ENCODE data around the gene DNMT3B. TPM values are rescaled to one million over a fixed set of nuclear protein-coding genes. Genes with fewer than 3 reads are reported as not detected.

The DNMT3B gene
- total RNA-seq, 1 donor, result 0.21 TPM

DNA sequence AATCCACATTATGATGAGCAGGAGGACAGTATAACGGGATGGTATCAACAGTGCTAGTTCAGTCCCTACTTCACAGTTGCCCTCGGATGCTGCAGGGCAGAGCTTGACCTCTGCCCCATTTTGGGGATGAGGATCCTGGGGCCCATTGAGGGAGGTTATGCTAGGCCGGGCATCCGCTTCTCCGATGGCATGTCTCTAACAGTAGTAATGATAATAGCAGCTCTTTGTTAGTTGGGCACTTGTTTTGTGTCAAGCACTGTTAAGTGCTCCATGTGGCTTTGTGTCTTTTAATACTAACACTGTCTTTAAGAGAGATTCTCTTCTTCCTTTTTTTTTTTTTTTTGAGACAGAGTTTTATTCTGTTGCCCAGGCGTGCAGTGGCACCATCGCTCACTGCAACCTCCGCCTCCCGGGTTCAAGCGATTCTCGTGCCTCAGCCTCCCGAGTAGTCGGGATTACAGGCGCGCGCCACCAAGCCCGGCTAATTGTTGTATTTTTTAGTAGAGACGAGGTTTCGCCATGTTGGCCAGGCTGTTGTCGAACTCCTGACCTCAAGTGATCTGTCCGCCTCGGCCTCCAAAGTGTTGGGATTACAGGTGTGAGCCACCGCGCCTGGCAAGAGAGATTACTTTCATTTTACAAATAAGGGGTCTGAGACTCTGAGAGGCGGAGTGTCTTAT lies 58.7 kb downstream of the DNMT3B start:
- peak overlapping the region; percentile 78 for H3K4me3 ChIP-seq (ENCODE audit: low read length)
- no peaks in the 10 kb centered on the region for H3K9me3 ChIP-seq (ENCODE audit: low read depth, low read length)
- no peaks in the 10 kb centered on the region for H3K27me3 ChIP-seq (ENCODE audit: insufficient read depth, low read length)
- H3K4me1 ChIP-seq (ENCODE audit: insufficient read depth, low read length), result peaks cover 48% of the 10 kb centered on the region

DNA sequence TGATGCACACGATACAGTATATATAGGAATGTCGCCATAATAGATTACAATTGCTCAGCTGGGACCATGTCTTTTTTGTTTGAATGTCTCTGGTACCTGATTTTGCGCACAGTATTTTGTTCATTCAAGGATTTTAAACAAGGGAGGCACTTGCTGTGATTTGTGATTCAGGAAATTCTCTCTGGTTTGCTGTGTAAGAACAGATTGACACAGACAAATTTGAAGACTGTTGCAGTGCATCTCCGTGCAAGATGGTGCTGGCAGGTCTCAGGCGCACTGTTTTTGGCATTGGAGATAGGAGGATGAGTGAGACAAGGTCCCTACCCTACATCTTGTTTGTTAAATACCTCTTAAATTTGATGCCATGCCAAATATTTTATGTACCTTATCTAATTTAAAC lies 60.0 kb downstream of the DNMT3B start:
- H3K9me3 ChIP-seq (ENCODE audit: low read depth, low read length), result no peaks in the 10 kb centered on the region
- no peak overlapping the region for H3K4me3 ChIP-seq (ENCODE audit: low read length)
- no peaks in the 10 kb centered on the region for H3K27me3 ChIP-seq (ENCODE audit: insufficient read depth, low read length)
- peaks cover 48% of the 10 kb centered on the region for H3K4me1 ChIP-seq (ENCODE audit: insufficient read depth, low read length)

DNA sequence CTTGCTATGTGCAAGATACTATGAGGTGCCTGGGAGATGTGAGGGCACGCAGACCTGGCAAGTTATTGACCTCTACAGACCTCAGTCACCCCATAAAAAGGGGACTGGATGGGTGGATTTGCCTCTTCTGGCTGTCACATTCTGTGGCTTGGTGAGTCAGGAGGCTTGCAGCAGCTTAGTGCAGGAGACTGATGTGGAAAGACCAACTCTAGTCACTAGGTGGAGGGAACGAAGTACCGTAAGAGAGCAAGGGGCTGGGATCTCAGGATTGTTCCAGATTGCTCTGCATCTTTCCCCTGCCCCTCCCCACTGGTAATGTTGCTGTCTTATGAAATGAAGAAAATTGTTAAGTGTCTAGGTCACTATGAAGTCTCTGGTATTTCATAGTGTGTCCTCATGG lies 60.9 kb downstream of the DNMT3B start:
- H3K9me3 ChIP-seq (ENCODE audit: low read depth, low read length), result no peaks in the 10 kb centered on the region
- peaks cover 50% of the 10 kb centered on the region for H3K4me1 ChIP-seq (ENCODE audit: insufficient read depth, low read length)
- H3K4me3 ChIP-seq (ENCODE audit: low read length), result no peak overlapping the region
- no peaks in the 10 kb centered on the region for H3K27me3 ChIP-seq (ENCODE audit: insufficient read depth, low read length)

DNA sequence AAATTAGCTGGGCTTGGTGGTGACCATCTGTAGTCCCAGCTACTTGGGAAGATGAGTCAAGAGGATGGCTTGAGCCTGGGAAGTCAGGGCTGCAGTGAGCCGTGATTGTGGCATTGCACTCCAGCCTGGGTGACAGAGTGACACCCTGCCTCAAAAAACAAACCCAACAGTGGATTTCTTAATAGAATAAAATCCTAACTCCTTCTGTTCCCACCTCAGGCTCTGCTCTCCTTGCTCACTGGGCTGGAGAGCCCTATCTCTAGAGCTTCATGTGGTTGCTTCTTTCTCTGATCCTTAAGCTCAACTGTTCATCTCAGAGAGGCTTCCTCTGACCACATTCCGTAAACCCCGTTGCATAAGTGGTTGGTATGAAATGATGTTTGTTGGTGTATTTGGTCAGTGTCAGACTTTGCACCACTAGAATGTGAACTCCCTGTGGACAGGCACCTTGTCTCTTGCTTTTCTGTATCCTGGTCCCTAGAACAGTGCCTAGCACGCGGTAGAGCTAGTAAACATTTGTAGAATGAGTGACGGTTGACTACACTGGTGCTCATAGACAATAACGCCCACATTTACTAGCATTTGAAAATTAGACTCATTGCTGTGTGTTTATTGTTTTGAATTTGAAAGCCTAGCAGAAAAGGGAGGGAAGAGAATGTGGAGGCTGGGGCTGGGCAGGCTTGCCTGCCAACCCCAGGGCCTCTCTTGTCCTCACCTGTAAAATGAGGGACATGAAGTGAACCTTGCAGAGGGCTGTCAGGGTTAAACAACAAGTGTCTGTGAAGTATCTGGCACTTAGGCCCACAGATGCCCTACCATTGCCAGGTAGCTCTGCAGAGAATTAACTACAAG lies 61.8 kb downstream of the DNMT3B start:
- no peaks in the 10 kb centered on the region for H3K27me3 ChIP-seq (ENCODE audit: insufficient read depth, low read length)
- H3K4me1 ChIP-seq (ENCODE audit: insufficient read depth, low read length), result peaks cover 58% of the 10 kb centered on the region
- H3K4me3 ChIP-seq (ENCODE audit: low read length), result no peak overlapping the region
- H3K9me3 ChIP-seq (ENCODE audit: low read depth, low read length), result no peaks in the 10 kb centered on the region

DNA sequence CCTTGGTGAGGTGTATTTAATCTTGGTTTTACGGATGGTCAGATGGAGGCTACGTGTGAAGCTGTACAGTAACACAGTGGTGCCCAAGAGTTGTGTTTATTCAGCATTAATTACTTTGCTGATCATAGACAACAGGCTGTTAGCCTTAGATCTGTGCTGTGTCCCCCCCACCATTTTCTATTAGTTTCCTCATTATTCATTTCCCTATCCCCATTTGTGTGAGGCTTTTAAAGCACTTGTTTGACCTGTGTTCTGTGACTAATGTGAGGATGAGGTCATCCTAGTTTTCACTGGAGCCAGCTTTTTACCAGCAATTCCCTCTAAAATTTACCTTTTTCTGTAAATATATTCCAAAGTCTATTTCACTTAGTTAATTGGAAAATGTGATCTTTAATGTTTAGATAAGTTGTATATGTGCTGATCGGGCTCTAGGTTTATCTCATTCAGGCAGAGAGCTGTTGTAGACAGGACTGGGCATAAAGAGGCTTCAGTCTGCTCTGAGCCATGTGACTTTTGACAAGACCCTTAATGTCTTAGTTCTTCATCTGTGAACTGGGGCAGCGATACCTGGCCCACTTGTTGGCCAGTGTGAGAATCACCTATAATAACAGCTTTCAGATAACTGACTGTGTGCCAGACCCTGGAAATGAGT lies 66.0 kb downstream of the DNMT3B start:
- H3K27me3 ChIP-seq (ENCODE audit: insufficient read depth, low read length), result no peaks in the 10 kb centered on the region
- no peaks in the 10 kb centered on the region for H3K9me3 ChIP-seq (ENCODE audit: low read depth, low read length)
- peaks cover 53% of the 10 kb centered on the region for H3K4me1 ChIP-seq (ENCODE audit: insufficient read depth, low read length)
- no peak overlapping the region for H3K4me3 ChIP-seq (ENCODE audit: low read length)

DNA sequence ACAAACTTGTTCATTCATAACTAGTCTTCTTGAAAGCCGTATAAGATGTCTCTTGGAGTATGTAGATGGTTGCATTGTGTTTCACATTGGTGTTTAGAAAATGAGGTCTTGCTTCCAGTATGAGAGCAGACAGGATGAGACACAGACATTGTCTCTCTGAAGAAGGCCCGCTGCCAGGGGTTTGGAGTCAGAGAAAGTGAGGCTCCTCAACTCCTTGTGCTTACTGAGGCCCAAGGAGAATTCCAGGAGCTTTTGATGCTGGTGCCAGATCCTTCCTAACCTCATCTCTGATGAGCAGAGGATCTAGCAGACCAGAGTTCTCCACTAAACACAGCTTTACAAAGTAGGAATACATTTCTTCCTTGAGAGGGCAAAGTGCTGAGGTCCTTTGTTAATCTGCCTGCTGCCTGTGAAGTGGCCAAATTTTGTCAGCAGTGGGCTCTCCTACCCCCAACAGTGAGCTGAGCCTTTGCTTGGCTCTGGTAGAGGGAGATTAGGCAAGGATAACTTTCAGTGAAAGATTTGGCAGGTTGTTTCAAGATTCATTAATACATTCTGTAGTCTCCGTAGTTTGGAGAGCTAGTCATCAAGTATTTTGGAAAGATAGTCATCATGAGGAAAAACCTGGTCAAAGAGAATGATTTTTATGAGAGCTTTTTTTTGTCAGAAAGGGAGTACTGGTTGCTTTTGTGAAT lies 67.3 kb downstream of the DNMT3B start:
- Histone ChIP-seq H3K27me3 (ENCODE audit: insufficient read depth, low read length) (no peaks in the 10 kb centered on the region), H3K4me3 (ENCODE audit: low read length) (no peak overlapping the region), H3K9me3 (ENCODE audit: low read depth, low read length) (no peaks in the 10 kb centered on the region), H3K4me1 (ENCODE audit: insufficient read depth, low read length) (peaks cover 40% of the 10 kb centered on the region)

DNA sequence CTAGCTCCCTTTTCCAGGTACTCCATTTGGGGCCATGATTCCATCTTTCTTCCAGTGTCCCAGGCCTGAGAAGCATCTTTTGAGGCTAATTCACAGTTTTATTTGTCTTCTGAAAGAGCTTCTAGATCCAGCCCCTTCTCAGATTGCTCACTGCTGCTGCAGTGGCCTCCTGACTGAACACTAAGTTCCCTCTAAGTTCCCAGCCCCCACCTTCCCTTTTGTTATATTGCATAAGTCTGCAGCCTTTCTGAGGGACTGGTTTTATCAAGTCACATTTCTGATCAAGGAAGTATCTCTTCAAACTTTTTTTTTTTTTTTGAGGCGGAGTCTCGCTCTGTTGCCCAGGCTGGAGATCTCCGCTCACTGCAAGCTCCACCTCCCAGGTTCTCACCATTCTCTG lies 68.3 kb downstream of the DNMT3B start:
- H3K9me3 ChIP-seq (ENCODE audit: low read depth, low read length), result no peaks in the 10 kb centered on the region
- H3K4me3 ChIP-seq (ENCODE audit: low read length), result no peak overlapping the region
- peaks cover 37% of the 10 kb centered on the region for H3K4me1 ChIP-seq (ENCODE audit: insufficient read depth, low read length)
- no peaks in the 10 kb centered on the region for H3K27me3 ChIP-seq (ENCODE audit: insufficient read depth, low read length)

DNA sequence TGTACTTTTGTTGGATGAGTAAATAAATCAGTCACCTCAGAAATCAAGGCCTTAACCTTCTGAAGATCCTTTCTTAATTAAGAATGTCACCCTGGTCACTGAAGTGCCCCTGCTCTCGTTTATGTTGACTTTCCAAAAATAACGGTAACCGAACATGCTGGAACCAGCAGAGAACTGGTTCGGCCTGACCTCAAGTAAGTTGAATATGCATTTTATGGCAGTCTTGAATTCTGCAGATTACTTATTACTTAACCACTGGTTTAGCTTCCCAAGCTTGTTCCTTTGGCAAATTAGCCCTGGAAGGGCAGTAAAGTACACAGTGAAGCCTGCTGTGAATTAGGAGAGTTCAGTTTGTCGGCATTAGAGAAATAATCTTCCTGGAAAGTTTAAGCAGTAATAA lies 69.8 kb downstream of the DNMT3B start:
- H3K27me3 ChIP-seq (ENCODE audit: insufficient read depth, low read length), result no peaks in the 10 kb centered on the region
- peaks cover 37% of the 10 kb centered on the region for H3K4me1 ChIP-seq (ENCODE audit: insufficient read depth, low read length)
- no peak overlapping the region for H3K4me3 ChIP-seq (ENCODE audit: low read length)
- H3K9me3 ChIP-seq (ENCODE audit: low read depth, low read length), result no peaks in the 10 kb centered on the region

DNA sequence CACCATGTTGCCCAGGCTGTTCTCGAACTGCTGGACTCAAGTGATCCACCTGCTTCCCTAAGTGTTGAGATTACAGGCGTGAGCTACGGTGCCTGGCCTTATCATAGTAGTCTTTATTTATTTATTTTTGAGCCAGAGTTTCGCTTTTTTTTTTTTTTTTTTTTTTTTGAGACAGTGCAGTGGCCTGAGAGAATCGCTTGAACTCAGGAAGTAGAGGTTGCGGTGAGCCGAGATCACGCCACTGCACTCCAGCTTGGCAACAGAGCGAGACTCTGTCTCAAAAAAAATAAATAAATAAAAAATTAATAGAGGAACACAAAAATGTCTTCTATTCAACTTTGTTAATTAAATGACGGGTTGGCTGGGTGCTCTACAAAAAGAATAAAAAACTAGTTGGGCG lies 70.5 kb downstream of the DNMT3B start:
- Histone ChIP-seq H3K27me3 (ENCODE audit: insufficient read depth, low read length) (no peaks in the 10 kb centered on the region), H3K9me3 (ENCODE audit: low read depth, low read length) (no peaks in the 10 kb centered on the region), H3K4me3 (ENCODE audit: low read length) (no peak overlapping the region), H3K4me1 (ENCODE audit: insufficient read depth, low read length) (peaks cover 37% of the 10 kb centered on the region)

DNA sequence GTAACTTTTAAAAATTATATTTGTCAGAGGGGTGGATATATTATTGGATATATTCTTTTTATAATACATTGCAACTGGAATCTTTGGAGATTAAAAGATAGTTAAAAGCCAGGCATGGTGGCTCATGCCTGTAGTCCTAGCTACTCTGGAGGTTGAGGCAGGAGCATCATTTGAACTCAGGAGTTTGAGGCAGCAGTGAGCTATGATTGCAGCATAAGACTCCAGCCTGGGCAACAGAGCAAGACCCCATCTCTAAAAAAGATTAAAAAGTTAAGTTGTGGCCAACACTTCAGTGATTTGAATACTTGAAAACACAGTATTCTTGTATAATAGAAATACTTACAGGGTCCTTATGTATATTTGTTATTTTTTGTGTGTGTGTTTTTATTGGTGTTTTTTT lies 72.8 kb downstream of the DNMT3B start:
- Histone ChIP-seq H3K27me3 (ENCODE audit: insufficient read depth, low read length) (no peaks in the 10 kb centered on the region), H3K9me3 (ENCODE audit: low read depth, low read length) (no peaks in the 10 kb centered on the region), H3K4me1 (ENCODE audit: insufficient read depth, low read length) (peaks cover 18% of the 10 kb centered on the region), H3K4me3 (ENCODE audit: low read length) (no peak overlapping the region)

DNA sequence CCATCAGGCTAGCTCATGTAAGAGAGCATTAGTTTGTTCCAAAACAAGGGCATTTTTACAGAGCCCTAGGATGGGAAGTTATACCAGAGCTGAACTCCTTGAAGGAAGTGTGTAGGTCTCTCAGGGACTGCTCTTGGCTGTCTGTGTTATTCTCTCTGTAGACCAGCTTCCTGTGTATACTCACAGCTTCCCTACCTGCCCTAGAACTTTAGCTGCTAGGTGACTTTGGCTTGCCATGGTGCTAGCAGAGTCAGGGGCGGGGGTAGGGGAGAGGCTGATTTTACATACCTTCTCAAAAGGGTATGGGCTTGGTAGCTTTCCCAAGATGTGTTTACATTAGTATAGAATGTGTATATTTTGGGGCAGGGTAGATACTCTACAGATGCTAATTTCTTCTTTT lies 75.0 kb downstream of the DNMT3B start:
- Histone ChIP-seq H3K4me1 (ENCODE audit: insufficient read depth, low read length) (peaks cover 9% of the 10 kb centered on the region), H3K27me3 (ENCODE audit: insufficient read depth, low read length) (no peaks in the 10 kb centered on the region), H3K9me3 (ENCODE audit: low read depth, low read length) (no peaks in the 10 kb centered on the region), H3K4me3 (ENCODE audit: low read length) (no peak overlapping the region)

DNA sequence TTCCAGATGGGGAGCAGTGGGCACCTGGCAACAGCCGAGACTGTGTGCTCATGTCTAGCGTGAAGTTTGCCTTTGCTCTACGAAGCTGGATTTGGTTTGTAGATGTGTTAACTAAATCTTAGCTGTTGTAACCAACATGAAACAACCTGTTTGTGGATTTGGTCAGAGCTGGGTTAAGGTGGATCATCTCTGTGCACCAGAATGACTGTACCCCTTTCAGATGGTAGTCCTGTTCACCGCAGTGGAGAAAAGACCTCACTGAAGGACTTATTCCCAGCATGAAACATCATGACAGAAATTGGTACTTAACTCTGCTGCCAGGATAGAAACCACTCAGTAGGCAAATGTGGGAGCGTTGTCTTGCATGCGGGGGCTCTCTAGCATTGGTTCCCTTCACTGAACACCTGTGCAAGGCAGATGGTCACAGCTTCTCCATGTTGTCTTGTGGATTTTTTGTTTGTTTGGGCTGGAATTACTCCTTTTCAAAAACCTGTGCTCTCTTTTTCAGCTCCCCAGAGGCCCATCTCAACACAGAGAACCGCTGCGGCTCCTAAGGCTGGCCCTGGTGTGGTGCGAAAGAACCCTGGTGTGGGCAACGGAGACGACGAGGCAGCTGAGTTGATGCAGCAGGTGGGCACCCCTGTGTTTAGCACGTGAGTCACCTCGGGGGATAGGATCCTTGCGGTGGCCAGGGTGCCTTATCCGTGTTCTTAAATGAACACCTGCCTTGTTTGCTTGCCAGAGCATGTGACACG lies 77.2 kb downstream of the DNMT3B start:
- Histone ChIP-seq H3K4me1 (ENCODE audit: insufficient read depth, low read length) (peaks cover 10% of the 10 kb centered on the region), H3K9me3 (ENCODE audit: low read depth, low read length) (no peaks in the 10 kb centered on the region), H3K27me3 (ENCODE audit: insufficient read depth, low read length) (no peaks in the 10 kb centered on the region), H3K4me3 (ENCODE audit: low read length) (no peak overlapping the region)

DNA sequence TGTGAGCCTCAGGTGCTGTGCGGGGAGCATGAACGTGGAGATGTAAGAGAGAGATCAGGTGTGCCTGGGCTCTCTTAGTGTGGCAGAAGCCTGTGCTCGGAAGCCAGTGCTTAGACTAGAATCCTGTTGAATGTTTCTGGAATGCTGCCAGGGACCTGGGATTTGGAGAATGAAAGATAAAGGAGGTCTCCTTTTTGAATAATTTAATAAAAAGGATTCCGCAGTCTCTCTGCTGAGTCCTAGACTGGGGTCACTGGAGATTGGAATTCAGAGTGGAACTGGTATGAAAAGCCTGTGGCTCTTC lies 77.7 kb downstream of the DNMT3B start:
- H3K27me3 ChIP-seq (ENCODE audit: insufficient read depth, low read length), result no peaks in the 10 kb centered on the region
- no peak overlapping the region for H3K4me3 ChIP-seq (ENCODE audit: low read length)
- H3K4me1 ChIP-seq (ENCODE audit: insufficient read depth, low read length), result peaks cover 10% of the 10 kb centered on the region
- no peaks in the 10 kb centered on the region for H3K9me3 ChIP-seq (ENCODE audit: low read depth, low read length)

DNA sequence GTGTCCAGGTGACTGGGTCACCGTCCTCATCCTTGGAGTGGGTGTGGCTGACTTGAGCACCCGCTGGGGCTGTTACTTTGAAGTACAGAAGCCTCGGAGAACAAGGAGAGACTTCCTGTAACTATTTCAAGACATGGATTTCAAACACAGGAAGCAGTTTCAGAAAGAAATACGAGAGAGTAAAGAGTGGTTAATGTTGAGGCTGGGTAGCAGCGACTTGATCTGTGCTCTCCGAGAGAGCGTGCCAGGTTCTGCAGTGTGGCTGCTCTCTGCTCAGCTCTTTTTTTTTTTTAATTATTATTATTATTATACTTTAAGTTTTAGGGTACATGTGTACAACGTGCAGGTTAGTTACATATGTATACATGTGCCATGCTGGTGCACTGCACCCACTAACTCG lies 79.0 kb downstream of the DNMT3B start:
- H3K27me3 ChIP-seq (ENCODE audit: insufficient read depth, low read length), result no peaks in the 10 kb centered on the region
- H3K4me3 ChIP-seq (ENCODE audit: low read length), result no peak overlapping the region
- no peaks in the 10 kb centered on the region for H3K9me3 ChIP-seq (ENCODE audit: low read depth, low read length)
- H3K4me1 ChIP-seq (ENCODE audit: insufficient read depth, low read length), result peaks cover 10% of the 10 kb centered on the region
